T-helper 2 cell treated with Interferon-gamma antibody and Interleukin-4, amounts not matched to agents 100 ng/mL and 5 ng/mL, for 36 hours (primary cell): Measurements from ENCODE around the gene FLNB. TPM values are rescaled to one million over a fixed set of nuclear protein-coding genes. Genes with fewer than 3 reads are reported as not detected.
"Not testable (repeated sequence)": the region's sequence is repeated elsewhere in the genome, so short reads cannot be mapped to it uniquely, and the experiment has no call there.

Experiments used
- intact Hi-C: fragments of 100-400 bp; cut with micrococcal nuclease; formaldehyde crosslinking; loops from one replicate; pipeline ENCODE4 v1.15.1; 2023
- total RNA-seq: library from RNA; stranded (reverse); gene quantifications from 2 replicates; pipeline ENCODE4 v1.2.3, GENCODE V29; 2022

FLNB gene
- total RNA-seq, 1 donor from 2014 or later, result 63.1 TPM

DNA sequence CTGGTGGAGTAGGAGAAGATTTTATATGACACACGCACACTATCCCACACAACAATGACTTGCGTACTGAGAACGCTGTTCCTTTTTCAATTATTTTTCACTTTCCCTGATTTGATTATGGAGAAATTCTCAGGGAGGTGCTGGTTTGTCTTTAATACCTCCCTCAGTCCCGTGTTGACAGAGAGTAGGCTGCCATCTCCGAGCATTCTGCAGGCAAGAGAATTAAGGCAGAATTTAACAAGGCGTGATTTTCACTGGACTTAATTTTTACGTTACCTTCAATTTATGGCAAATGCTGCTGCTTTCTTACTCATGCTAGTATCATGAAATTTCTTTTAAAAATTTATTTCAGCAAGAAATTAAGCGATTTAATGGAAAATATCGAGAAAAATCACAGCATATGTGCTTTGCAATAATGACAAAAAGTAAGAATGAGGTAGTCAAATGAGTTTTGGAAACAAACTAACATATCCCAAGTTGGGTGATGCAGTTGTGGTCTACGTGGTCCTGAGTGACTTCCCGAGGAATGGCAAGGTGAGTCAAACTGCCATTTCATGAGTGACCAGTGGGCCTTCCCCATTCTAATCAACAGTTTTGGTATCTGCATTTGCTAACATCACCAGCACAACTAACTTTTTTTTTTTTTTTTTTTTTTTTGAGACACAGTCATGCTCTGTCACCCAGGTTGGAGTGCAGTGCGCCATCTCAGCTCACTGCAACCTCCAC, 185.6 kb downstream of the FLNB start:
- intact Hi-C loops, result no loop called here

- intact Hi-C loops, result no loop called here
Observed at GRCh38 chr3:58197588-58197987, 189.4 kb downstream of the FLNB start.

DNA sequence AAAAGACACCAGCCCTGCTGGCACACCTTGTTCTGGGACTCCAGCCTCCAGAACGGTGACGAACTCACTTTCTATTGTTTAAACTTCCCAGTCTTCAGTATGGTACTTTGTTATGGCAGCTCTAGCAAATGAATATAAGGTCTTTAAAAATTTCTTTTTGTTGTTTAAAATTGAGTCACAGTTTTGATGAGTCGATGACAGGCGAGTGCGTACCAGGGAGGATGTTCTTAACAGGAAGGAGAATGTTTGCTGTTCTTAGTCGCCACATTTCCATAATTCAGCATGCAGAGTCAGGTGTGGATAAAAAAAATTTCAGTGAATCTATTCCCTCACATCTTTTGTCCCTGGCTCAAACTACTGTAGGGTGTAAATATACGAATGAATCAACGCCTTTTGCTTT, 190.1 kb downstream of the FLNB start:
- intact Hi-C loops, result no loop called here

GRCh38 chr3:58198804-58199203, 190.6 kb downstream of the FLNB start:
- intact Hi-C loops, result no loop called here

DNA sequence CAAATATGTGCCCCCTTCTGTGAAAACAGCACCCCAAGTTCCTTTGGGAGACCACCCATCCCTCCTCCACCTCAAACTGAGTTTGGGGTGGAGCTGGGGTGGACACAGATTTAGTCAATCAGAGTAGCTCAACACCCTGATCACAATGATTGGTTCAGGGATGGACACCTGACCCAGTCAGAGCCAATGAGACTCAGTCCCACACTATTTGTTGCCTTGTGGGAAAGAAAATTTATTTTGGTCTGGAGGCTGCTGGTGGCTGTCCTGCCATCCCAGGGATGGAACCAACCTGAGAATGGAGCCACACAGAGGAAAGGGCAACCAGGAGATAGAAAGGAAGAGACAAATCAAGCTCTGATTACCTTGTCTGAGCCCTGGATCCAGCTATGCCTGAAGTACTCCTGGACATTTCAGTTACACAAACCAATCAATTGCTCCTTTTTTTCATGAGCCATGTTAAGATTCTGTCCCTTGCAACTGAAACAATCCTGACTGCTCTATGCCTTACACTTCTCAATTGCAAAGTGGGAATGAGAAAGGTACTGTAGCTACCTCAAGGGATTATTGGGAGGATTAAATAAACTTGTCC, 192.0 kb downstream of the FLNB start:
- intact Hi-C loops, result no loop called here

DNA sequence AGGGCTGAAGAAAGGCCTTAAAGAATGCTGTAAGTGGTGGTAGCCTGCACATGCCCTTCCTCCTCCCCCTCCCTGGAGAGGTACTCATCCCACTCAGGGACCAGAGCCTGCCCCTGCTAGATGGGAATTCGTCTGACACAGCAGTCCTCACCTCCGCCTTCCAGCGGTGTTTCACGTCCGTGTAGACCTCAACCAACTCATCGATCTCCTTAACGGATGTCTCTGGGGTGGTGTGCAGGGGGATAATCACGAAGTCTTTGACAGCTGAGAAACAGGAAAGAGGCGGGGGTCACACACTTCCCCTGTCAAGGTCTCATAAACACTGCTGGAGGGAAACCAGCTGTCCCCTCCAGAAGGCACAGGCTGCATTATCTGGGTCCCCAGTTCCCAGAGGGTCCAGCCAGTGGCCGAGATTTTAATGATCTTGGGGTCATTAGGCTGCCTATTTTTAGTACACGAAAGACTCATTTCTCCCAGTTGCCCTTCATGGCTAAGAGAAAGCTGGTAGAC, 192.7 kb downstream of the FLNB start:
- intact Hi-C loops, result no loop called here

- intact Hi-C loops, result not testable (repeated sequence)
Observed at GRCh38 chr3:58201451-58201850, 193.2 kb downstream of the FLNB start.

DNA sequence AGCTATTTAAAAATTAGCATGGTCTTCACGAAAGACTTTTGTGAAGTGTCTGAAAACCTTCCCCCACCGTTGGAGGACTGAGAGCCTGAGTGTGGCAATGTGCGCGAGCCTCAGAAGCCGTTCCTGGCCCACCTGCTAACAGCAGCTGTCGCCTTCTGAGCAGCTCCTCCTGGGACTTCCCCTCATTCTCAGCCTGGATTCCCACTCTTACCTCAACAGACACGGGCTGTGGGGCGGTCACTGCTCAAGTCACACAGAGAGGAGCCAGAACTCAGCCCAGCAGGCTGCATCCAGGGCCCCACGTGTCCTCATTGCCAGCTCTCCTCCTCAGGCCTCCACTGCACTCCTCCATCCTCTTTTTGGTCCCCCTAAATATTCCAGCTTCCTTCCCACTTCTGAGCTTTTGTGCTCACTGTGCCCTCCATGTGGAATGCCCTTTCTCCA, 194.7 kb downstream of the FLNB start:
- intact Hi-C loops, result no loop called here

- intact Hi-C loops, result no loop called here
Observed at GRCh38 chr3:58203541-58203940, 195.3 kb downstream of the FLNB start.

DNA sequence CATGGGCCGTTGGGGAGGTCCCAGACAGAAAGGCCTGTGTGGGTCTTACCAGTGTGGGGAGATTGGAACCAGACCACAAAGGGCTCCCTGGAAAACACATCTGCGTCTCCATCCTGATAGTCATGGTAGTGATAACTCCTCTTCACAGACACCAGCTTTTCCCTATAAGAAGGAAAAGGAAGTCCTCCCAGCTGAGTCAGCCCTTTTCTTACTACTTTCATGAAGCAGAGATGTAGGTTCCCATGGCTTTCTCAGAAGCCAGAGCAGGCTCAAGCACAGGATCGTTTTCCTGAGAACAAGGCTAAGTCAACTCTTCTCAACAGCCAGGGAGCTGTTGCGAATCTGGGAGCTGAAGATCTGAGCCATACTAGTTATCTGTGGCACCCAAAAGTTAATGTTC, 196.5 kb downstream of the FLNB start:
- intact Hi-C loops, result no loop called here

GRCh38 chr3:58205981-58206380, 197.8 kb downstream of the FLNB start:
- intact Hi-C loops, result no loop called here

- intact Hi-C loops, result no loop called here
Observed at GRCh38 chr3:58206406-58207011, 198.3 kb downstream of the FLNB start.

DNA sequence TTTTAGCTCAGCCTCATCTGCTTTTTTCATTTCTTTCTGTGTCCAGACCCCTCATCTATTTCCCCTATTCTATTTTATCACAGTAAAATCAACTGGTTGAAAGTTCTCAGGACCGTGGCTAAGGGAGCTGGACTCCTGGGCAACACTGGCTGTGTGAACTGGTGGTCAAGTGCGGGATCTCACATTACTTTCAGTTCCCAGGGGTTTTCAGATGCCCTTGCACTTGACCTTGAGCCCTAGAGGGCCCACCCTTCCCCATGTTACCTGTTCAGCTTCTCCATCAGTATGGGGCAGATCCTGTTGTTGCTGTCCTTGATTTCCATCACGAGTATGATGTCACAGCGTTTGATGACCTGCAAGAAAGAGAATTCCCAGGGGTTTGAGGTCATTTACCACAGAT, 199.7 kb downstream of the FLNB start:
- intact Hi-C loops, result no loop called here

DNA sequence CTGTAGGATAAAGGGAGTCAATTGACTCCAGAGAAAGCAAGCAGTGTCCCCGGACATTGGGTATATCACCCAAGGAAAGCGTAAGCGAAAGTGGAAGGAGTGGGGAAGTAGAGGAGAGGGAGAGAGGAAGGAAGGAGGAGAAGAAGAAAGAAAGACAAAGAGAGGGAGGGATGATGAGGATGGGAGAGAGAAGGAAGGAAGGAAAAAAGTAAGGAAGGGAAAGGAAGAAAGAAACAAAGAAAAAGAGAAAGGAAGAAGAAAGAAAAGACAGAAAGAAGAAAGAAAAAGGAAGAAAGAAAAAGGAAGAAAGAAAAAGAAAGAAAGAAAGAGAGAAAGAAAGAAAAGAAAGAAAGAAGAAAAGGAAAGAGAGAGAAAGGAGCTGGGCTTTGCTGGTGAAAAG, 201.7 kb downstream of the FLNB start:
- intact Hi-C loops, result no loop called here

DNA sequence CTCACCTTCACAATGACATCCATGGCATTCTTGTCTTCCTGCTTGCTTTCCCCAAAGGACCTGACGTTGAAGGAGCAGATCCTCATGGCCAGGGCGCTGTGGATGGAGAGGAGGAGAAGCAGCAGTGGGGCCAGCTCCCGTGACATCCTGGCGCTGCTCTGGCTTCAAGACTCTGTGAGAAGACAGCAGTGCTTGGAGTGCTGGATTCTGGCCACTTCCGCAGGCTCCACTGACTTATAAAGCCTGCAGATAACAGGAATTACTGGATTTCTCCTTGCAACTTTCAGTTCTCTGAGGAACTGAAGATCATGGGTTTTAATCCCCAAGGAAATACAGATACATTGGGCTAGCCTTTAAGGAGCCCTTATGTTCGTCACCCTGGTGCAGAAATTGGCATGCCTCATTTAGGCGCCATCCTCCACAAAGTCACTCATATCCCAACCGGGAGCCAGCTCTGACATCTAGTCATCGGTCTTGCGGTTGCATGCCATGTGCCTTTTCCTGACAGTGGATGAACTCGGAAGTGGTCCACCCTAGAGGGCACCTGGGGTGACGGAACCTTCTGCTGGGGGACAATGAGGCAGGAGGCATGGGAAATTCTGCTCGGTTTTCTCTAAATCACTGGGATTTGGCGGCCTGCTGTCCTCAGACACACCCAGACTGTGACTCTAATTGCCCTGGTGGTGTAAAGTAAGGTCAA, 202.7 kb downstream of the FLNB start, which contains the start of gene DNASE1L3:
TSS of gene DNASE1L3 (minus strand) at position 212 of the 700 bp plus-strand sequence. CDS start at position 146, 66 bp downstream.
- intact Hi-C loops, result no loop called here

DNA sequence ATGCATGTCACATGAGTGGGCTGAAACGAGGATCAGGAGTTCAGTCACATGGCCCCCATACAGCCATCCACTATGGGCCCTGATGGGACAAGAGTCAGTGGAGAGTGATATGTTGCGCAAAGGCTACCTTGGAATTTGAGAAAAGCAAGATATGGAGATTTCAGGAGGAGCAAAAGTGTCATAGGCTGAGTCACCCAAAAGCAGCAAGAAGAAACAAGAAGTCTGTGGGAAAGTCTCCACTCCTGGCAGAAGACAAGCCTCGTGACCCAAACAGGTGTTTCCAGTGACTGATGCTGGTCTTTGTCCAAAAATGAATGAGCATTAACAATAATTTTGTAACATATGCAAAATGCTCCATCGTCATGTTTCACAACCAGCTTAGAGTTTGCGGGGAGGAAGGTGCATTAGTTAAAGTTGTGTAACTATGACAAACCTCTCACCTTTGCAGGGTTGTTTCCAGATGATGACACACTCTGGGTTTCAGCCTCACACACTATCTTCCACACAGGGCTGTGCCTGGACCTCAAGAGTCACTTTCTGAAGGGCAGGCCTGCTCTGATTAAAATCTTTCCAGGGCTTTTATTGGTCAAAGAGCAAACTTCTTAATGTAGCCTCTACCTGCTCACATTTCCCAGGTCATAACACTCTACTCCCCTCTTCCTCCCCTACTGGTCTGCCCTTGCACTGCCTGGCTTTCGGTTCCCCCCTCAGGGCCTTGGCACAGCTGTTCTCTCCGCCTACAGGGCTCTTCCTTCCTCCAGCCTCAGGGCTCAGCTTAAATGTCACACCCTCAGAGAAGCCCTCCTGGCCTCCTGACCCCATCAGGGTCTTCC, 206.5 kb downstream of the FLNB start:
- intact Hi-C loops, result no loop called here

DNA sequence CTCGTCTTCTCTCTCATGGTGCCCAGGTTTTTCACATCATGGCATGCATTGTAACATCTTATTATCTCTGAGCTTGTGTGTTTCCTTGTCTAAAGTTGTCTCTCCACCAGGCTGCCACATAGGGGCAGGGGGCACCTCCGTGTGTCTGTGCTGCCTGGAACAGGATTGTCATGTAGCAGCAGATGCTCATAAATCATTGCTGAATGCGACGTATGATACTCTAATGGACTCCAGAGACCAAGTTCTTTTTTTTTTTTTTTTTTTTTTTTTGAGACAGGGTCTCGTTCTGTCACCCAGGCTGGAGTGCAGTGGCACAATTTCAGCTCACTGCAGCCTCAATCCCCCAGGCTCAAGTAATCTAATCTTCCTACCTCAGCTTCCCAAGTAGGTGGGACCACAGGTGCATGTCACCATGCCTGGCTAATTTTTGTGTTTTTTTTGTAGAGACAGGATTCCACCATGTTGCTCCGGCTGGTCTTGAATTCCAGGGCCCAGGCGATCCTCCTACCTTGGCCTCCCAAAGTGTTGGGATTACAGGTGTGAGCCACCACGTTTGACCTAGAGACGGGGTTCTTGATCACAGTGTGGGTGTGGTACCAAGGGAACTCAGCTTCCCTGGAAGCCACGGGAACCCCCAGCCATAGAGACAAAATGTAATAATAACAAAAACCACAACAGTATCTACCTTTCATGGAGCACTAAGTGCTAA, 207.2 kb downstream of the FLNB start:
- intact Hi-C loops, result no loop called here

DNA sequence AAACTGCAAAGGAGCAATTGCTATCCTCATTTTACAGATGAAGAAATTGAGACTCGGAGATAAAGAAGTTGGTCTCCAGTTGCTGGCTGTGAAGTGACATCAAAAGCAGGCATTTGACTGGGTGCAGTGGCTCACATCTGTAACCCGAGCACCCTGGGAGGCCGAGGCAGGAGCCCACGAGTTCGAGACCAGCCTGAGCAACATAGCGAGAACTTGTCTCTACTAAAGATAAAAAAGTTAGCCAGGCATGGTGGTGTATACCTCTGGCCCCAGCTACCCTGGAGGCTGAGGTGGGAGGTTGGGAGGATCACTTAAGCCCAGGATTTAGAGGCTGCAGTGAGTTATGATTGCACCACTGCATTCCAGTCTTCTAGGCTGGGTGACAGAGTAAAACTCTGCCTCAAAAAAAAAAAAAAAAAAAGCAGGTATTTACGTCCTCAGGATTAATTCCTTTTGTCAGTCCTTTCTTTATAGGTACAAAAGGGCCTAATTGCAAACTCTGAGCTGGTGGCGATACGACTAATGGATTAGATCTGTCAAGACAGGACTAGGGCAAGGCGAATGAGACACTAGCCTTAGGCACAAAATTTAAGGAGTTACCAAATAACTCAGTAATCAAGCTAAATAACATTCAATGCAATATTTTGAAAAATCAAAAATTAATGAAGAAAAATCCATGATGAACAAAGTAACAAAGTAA, 208.4 kb downstream of the FLNB start:
- intact Hi-C loops, result loop anchor here (1.0 kb wide), 2 partner anchors 29 to 208 kb away; partner anchors contain the start of gene FLNB

DNA sequence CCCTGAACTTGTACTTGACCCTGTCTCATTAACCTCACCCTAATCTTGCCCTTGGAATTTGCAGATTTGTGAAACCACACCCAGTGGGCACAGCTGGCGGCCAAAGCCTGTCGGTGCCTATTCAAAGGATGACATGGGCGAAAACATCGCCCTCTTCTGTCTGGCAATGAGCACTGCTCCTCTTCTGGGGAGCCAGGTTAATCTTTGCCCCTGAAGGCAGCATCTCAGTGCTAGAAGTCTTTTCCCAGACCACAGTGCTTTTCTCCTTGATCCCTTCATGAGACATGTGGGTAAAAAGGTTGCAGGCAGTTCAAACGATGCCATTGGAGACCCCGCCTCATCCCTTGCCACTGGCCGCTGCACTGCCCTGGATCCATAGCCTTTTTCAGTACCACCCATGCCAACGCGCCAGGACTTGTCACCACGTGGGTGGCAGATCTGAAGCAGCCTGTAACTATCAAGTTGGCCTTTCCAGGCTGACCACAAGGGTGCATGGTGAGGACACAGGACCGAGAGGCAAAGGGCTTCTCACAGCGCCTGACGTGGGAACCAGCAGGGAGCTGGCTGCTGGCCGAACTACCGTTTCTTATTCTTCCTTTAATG, 209.1 kb downstream of the FLNB start:
- intact Hi-C loops, result loop anchor here (1.0 kb wide), 2 partner anchors 30 to 209 kb away; partner anchors contain the start of gene FLNB
